SW 1271 (cell line): Measurements from ENCODE around the gene LPXN.
"Not testable (repeated sequence)": the region's sequence is repeated elsewhere in the genome, so short reads cannot be mapped to it uniquely, and the experiment has no call there.

Experiments used
- DNase-seq, 2 experiments: peaks; one replicate each; lab custom pipeline; 2025; lab: John Stamatoyannopoulos, UW

The LPXN gene

DNA sequence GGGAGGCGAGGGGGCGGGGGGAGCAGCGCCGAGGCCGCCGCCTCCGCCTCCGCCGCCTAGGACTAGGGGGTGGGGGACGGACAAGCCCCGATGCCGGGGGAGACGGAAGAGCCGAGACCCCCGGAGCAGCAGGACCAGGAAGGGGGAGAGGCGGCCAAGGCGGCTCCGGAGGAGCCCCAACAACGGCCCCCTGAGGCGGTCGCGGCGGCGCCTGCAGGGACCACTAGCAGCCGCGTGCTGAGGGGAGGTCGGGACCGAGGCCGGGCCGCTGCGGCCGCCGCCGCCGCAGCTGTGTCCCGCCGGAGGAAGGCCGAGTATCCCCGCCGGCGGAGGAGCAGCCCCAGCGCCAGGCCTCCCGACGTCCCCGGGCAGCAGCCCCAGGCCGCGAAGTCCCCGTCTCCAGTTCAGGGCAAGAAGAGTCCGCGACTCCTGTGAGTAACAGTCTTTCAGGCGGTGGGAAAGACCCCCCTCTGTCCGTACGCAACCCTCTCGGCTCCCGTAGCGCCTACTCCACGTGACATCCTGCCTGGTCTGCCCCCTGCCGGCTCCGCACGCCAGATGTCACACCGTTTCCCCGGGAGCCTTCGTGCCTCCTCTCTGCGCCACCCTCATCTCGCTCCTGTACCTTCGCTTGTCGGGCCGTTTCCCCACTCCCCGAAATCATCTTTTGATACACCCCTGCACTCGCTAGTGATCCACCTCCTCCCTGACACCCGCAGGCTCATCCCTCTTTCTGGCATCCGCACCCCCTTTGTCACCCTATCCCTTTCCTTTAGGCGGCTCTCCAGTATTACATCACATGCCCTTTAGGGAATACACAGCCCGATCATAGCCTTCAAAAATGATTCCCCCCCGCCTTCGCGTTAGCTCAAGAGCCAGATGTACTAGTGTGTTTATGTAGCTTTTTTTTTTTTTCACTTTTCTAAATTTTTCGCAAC, 3.8 kb upstream of the LPXN start:
- peak; percentile 70 to 86 for DNase-seq

DNA sequence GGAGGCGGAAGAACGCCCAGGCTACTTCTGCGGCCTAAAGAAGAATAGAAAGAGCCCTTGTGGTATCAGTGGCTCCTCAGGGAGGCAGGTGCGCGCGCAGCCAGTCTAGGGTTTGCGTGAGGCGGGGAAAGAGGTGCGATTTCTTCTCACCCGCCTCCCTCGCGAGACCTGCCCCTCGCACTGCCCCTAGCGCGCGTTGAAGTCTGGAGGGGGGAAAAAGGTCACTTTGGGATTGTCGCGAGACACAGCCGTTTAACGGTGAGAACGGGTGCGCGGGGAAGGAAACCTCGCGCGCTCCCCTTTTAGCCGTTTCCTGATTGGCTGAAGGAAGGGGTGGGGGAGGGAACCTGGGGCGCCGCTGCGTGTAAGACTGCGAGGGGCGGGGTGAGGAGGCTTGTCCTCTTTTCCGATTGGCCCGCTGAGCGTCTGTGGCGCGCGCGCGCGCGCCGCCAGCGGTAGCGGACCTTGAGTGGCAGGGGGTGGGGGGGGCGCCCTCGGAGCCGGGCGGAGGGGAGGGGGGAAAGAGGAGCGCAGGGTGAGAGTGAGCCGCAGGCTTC, 3.1 kb upstream of the LPXN start, which contains the start of gene ZFP91:
TSS of gene ZFP91 (plus strand) at position 429 of the 557 bp plus-strand sequence. CDS start 219 bp downstream, outside the sequence.
- peak; percentile 91 to 96 for DNase-seq

DNA sequence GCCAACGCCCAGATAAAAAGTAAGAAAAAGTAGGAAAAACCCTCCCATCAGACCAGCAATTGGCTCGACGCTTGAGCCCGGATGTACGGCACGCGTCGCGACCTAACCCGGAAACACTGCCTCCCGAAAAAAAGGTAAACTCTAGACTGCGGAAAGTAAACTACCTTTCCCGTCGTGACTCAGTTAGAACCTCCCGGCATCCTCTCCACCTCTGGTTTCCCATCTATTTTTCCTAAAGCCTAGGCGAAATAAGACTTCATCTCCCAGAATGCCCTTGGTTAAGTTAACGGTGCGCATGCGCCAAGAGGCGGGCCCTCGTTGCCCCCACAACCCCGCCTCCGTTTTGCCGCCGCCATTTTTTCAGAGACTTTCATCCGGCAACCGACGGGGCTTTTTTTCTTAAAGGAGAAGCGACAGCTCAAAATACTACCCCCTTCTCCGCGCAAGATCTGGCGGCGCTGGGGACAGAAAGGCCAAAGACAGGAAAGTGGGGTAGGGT, 2.5 kb upstream of the LPXN start:
- DNase-seq, result peak; percentile 97 to 100

DNA sequence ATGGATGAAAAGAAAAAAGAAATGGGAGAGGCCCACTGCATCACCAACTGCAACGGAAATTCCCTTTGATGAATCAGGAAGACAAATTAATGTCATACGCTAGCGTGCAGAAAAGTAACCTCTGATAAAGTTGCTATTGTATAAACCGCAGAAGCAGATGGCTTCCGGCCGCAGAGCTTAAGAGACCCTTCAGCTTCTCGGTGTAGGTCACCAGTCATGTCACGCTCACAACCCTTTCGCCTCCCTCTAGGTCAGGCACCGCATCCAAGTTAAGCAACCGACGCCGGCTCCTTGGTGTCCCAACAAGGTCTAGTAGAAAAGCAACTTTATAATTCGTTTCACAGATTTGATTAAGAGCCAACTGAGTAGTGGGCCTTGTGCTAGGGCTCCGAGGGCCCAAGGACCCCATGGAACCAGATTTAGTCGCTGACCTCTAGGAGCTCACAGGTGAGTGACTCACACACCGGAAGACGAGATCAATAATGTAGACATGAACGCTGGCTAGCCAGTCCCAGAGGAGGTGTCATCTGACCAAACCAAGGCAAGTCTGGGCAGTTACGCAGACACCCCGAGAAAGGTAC, 2.0 kb upstream of the LPXN start:
- peak; percentile 27 to 77 for DNase-seq

DNA sequence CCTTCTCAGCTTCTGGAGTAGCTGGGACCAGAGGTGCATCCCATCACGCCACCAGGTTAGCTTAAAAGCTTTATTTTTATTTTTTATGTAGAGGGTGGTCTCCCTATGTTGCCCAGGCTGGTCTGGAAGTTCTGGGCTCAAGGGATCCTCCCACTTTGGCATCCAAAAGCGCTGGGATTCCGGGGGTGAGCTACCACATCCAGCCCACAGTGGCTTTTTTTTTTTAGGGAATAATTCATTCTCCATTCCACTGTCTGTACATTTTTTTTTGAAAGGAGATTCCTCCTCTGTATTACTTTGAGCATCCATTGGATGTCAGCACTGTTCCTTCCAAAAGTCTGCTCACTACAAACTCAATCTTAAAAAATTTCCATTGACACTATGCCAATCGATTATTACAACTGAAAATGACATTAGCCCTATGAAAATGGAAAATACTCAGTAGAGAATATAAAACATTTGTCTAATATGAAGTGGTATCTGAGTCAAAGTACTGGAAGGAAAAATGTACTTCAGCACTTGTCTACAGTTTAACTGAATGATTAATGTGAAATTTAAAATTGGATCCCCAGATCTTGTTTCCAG, 1.3 kb upstream of the LPXN start:
- DNase-seq, result peak; percentile 16 to 56

DNA sequence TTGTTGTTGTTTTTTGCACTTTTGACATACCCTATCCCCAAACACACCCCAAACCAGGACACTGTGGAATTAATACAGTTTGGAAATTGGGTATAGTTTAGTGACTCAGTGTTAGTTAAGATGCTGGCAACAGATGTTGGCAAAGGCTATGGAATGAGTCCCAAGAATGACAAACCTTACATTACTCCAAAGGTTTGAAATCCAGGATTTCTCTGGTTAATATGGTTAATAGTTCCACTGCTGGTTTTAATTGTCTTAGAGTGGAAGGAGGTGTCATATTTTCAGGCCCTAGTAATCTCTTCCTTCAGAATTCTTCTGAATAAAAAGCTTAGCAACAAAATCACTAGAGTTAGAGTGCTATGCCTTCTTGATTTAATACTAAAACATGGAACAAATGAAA, 775 bp downstream of the LPXN start:
- no peak for DNase-seq

DNA sequence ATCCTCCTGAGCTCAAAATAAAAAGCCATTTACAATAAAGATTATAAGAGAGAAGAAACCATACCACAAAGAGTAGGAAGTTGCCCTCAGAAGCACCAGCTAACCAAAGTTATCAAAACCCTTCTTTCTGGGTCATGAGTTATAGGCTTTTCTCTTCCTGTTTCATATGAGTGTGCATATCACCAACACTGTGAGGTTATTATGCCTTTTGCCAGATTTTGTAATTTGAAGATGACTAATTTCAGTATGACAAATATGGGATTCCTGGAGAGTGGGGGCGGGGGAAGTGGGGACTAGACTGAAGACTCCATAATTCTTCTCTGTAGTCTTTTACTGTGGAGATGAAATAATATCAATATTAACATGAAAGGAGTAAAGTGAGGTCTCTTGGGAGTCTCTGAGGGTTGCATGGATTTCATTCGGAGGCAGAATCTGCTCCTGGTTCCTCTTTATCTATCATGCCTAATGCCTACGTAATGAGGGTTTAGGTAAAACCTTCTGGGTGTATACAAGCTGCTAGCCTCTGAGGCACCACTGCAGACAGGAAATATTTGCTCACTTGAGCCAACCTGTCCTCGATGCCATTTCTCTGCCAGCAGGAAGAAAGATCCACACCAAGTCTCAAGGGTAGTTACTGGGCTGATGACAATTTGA, 2.1 kb downstream of the LPXN start:
- DNase-seq, result peak; percentile 57 to 77

DNA sequence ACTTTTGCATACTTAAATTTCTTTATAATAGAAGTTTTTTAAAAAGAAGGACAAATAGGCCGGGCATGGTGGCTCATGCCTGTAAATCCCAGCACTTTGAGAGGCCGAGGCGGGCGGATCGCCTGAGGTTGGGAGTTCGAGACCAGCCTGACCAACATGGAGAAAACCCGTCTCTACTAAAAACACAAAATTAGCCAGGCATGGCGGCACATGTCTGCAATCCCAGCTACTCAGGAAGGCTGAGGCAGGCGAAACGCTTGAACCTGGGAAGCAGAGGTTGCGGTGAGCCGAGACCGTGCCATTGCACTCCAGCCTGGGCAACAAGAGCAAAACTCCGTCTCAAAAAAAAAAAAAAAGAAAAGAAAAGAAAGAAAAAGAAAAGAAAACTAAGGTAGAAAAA, 2.8 kb downstream of the LPXN start:
- DNase-seq, result not testable (repeated sequence)

DNA sequence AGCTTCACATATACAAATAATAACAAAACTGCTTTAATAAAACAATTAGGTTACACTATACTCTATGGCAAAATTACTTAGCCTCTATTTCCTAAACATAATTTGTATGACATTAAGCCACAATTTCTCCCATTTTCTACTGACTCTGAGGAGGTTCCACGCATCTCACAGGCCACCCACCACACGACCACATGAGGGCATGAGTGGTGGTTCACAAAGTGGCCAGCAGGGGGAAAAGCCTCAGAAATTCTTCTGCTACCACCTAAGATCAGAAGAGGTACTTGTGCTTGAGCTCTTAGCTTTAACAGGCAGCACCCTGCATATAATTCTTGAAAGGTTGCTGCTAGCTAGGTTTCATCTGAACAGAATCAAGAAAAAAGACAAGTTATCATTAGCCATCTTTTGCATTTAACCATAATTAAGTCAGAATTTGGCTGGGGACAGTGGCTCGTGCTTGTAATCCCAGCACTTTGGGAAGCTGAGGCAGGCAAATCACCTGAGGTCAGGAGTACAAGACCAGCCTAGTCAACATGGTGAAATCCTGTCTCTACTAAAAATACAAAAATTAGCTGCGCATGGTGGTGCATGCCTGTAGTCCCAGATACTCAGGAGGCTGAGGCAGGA, 7.7 kb downstream of the LPXN start:
- DNase-seq, result peak in 1 of 2 experiments; percentile 70

DNA sequence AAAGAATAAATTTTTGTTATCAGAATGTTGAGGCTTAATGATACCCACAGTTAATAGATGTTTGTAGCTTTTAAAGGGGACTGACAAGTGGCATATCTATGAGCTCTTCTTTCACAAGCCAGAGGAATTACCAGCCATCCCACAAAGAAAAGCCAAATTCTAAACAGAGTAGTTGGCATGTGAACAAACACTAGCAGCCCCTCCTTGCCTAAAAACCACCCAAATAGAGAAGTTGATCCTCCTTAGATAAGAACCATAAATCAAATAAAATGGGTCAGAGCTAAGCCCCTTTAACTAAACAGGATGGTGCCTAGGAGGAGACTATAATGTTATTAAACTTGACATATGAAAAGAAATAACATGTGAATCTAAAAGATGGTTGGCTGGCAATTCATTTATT, 11.4 kb downstream of the LPXN start:
- no peak for DNase-seq

DNA sequence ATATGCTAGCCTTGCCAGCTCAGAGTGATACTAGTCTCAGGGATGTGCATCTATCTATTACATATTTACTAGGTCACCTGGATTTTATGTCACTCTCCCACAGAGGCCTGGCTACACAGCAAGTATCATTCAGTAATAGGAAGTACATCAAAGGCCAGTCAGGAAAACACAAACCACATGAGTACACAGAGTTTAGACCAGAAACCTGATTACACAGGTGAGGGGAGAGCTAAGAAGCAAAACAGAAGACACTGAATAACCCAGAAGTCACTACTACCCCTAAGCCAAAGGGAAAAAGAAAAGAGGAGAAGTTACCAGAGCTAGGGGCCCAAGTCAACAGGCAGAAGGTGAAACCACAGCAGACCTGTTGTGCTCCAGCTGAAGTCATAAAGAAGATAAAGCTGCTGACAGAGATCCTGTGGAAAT, 13.3 kb downstream of the LPXN start:
- DNase-seq, result no peak

DNA sequence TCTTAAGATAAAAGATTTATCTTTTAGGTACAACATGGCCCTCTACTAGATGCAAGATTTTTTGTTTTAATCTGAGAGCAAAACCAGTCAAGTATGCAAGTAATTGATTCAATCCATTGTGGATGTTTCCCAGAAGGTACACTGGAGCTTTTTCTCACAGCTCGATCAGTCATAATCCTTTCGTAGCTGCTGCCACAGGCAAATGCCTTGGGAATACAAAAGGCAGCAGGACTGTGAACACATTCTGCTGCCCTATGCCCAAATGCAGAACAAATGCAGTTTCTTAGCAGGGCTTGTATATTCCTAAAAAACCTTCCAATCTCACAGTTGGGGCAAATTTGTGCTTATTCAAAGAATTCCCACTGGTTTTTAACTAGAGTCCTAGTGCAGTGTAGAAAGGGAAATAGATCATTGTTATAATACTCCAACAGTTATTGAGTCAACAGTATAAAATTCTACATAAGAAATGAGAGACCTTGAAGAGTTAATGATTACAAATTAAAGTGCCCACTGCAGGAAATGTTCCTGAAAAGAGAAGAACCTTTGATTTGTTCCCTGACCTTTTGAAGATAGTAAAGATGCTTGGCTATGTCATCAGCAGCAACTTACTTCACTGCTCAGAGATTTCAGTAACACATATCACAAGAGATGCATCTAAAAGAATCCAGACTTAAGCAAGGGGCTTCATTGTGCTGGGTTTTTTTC, 14.1 kb downstream of the LPXN start:
- DNase-seq, result no peak

DNA sequence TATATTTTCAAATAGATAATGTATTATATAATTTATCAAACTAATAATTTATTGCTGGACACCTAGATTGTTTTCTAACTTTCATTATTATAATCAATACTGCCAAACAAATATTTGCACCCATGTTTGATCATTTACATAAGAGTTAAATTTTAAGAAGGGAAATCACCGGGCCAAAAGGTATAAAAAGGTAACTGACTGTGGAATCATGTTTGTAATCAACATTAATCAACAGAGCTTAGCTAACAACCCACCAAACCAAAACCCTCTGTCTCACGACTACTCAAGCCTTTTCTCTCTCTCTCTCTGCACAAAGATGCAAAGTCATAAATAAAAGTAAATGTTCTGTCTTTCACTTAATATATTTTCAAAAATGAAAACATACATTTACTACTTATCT, 14.8 kb downstream of the LPXN start:
- DNase-seq, result no peak

DNA sequence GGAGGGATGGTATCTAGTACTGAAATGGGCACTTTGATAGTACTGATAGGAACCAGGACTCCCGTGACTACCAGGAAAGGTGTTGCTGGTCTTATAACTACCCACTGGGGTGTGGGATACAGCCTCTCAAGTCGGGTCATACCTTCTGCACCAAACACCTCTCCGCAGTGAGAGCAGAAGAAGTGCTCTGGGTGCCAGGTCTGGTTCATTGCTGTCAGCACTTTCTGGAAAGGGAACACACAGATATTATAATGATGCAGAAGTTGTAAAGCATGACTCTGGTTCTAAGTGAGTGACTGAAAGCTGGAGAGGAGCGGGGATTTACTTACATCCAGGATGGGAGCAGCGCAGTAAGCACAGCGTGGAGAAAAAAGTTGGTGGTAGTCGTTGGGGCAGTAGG, 26.0 kb downstream of the LPXN start:
- DNase-seq, result no peak

DNA sequence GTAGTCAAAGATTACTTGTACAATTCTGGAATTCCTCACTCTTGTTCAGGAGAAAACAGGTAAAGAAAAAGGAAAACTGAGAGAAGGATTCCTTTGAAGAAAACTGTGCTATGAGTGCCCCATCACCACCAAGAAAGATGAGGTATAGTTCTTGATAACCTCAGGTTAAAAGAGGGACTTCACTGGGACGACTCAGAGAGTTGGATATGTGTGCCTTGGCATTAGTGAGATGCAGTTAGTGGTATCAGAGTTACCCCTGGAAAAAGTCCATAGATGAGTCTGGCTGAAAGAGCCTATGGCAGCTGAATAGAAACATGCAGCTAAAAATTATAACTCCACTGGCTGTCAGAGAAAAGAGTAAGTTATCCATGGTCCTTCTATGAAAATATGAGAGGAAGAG, 28.8 kb downstream of the LPXN start:
- no peak for DNase-seq

DNA sequence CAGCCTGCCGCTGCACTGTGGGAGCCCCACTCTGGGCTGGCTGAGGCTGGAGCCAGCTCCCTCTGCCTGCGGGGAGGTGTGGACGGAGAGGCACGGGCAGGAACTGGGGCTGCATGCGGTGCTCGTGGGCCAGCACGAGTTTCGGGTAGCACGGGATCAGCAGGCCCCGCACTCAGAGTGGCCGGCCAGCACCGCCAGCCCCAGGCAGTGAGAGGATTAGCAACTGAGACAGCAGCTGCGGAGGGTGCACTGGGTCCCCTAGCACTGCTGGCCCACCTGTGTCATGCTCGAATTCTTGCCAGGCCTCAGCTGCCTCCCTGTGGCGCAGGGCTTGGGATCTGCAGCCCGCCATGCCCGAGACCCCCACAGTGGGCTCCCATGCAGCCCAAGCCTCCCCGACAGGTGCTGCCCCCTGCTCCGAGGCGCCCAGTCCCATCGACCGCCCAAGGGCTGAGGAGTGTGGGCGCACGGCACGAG, 43.8 kb downstream of the LPXN start:
- DNase-seq, result no peak

DNA sequence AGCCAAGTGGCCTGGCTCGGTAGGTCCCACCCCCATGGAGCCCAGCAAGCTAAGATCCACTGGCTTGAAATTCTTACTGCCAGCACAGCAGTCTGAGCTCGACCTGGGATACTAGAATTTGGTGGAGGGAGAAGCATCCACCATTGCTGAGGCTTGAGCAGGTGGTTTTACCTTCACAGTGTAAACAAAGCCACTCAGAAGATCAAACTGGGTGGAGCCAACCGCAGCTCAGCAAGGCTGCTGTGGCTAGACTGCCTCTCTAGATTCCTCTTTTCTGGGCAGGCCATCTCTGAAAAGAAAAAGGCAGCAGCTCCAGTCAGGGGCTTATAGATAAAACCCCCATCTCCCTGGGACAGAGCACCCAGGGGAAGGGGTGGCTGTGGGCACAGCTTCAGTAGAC, 45.4 kb downstream of the LPXN start:
- no peak for DNase-seq

DNA sequence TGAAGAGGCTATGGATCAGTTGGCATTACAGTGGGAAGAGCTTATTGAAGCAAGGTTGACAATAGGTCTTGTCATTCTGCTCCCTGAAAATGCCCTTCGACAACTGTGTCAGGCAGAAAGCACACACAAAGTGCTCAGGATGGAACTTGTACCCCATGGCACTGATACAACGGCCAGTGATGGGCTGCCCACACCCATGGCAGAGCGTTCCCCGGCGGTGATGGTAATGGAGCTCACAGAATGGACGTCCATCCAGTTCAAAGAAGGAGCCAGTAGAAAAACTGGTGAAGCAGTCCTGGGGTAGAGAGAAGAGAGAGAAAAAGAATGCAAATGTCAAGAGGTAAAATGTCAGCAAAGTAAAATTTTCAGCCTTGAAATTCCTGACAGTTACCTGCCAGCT, 48.2 kb downstream of the LPXN start:
- no peak for DNase-seq

DNA sequence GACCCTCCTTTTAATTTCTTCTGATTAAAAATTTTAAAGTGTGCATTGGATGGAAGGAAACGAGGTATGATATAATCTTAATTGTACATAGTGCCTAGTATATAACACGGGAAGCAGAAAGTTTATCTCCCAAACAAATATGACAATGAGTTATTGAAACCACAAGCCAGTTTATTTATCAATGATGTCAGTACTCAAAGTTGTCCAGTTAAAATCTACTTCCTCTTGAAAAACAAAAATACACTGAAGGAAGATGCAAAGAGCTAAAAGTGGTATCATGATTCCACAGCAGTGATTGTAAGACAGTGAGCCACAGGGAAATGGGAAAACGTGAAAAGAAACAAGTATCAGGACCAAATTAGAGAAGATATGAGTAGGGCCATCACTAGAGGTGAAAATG, 48.9 kb downstream of the LPXN start:
- DNase-seq, result no peak

DNA sequence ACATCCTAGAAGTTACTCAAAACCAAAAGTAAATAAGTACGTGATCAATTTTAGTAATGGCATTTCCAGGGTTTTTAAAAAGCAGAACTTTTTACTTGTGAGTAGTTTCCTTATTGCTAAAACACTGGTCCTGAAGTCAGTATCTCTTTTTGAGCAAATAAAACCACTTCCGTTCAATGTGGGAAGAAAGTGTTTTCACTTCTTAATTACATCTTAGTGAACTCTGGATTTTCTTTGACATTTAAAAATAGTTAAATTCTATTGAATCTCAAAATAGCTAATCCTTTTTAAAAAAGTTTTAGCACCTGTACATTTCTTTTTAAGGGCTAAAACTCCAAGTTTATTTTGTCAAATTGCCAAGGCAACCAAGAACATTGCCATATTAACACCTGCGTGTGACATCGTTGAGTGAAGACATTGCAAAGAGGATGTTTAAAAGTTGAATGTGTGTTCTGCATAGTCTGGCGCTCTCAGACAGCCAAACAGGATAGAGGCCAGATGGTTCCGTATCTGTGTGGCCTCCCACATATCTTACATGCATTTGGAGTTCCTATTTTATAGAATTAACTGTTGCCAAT, 50.5 kb downstream of the LPXN start:
- DNase-seq, result no peak
